ENCODE measurements around the gene RARB. TPM values are rescaled to one million over a fixed set of nuclear protein-coding genes. Genes with fewer than 3 reads are reported as not detected.

Gene RARB
- total and polyA plus RNA-seq, 9 of the 15 experiments (the other 6 are each of a cell fraction or from before 2014, with no cell fraction given): 0.15 to 1.3 (median 0.27) TPM

- TF ChIP-seq ZMIZ1 (IDR thresholded peaks at IDR 0.05; ENCODE audit: low read depth in 2 of 2, low read length in 2 of 2) (no peak), DACH1 (IDR thresholded peaks at IDR 0.05; ENCODE audit: partially characterized antibody) (peak; percentile 67), AFF4 (CRISPR knock-in tag; IDR thresholded peaks at IDR 0.05) (no peak), DPF2 (IDR thresholded peaks at IDR 0.05) (peak; percentile 96), CEBPG (CRISPR knock-in tag; IDR thresholded peaks at IDR 0.05) (no peak), CEBPG (tag; conservative IDR thresholded peaks at IDR 0.05 in 1 of 2, IDR thresholded peaks at IDR 0.05 in 1 of 2) (peak; percentile 64 to 67; a peak in 3 of 4 replicates), SOX6 (IDR thresholded peaks at IDR 0.05) (peak; percentile 70; the same call in 1 of the 2 replicates), ZNF239 (CRISPR knock-in tag; IDR thresholded peaks at IDR 0.05) (no peak), NBN (IDR thresholded peaks at IDR 0.05; ENCODE audit: low read depth) (no peak), GABPA (tag; conservative IDR thresholded peaks at IDR 0.05; ENCODE audit: low read depth) (no peak), ZC3H11A (IDR thresholded peaks at IDR 0.05; ENCODE audit: low read depth, low read length) (no peak), RFX1 (IDR thresholded peaks at IDR 0.05) (no peak), NFIC (IDR thresholded peaks at IDR 0.05) (no peak), ZNF518B (CRISPR knock-in tag; IDR thresholded peaks at IDR 0.05) (no peak), FOS (IDR thresholded peaks at IDR 0.05; ENCODE audit: extremely low read depth, insufficient read length) (peak; percentile 55), POLR2AphosphoS5 (IDR thresholded peaks at IDR 0.05; ENCODE audit: control insufficient read depth, insufficient read depth, low read depth, low read length) (no peak)
Measured at GRCh38 chr3:25604107-25604805, 176.2 kb downstream of the RARB start (continued).

All from K562 (cell line).